HepG2 (cell line): ENCODE measurements around the gene TCFL5. TPM values are rescaled to one million over a fixed set of nuclear protein-coding genes. Genes with fewer than 3 reads are reported as not detected.

Experiments used
- AHDC1 ChIP-seq: sonication (generic); formaldehyde crosslinking; IDR thresholded peaks from 2 replicates; pipeline ENCODE4 v1.5.1; 2020; ENCODE audit warnings: mild to moderate bottlenecking, missing genetic modification reagents, borderline replicate concordance
- FLYWCH1 ChIP-seq: sonication (generic); formaldehyde crosslinking; IDR thresholded peaks from 2 replicates; pipeline ENCODE4 v1.8.1; 2023; ENCODE audit warnings: mild to moderate bottlenecking, missing genetic modification reagents
- GLMP ChIP-seq: sonication (generic); formaldehyde crosslinking; IDR thresholded peaks from 2 replicates; pipeline ENCODE4 v1.9.0; 2021; ENCODE audit warnings: missing genetic modification reagents, mild to moderate bottlenecking, borderline replicate concordance
- HNRNPLL ChIP-seq: fragments of 200-400 bp; formaldehyde crosslinking; IDR thresholded peaks from 2 replicates; pipeline ENCODE4 v1.6.1; 2017; ENCODE audit warnings: mild to moderate bottlenecking, low read depth, low read length; ENCODE audit not compliant: poor library complexity, severe bottlenecking
- IRF9 ChIP-seq: sonication (generic); formaldehyde crosslinking; IDR thresholded peaks from 2 replicates; pipeline ENCODE4 v1.8.0; 2022; ENCODE audit warnings: missing genetic modification reagents, mild to moderate bottlenecking, borderline replicate concordance
- MYPOP ChIP-seq: sonication (generic); formaldehyde crosslinking; IDR thresholded peaks from 2 replicates; pipeline ENCODE4 v1.8.1; 2023; ENCODE audit warnings: mild to moderate bottlenecking, moderate library complexity, missing genetic modification reagents
- TBX2 ChIP-seq: sonication (generic); formaldehyde crosslinking; IDR thresholded peaks from 2 replicates; pipeline ENCODE4 v1.5.0; 2020; ENCODE audit warnings: missing genetic modification reagents, mild to moderate bottlenecking, borderline replicate concordance
- XRCC5 ChIP-seq: fragments of 200-400 bp; formaldehyde crosslinking; optimal IDR thresholded peaks from 2 replicates; pipeline ENCODE3; 2017; ENCODE audit warnings: mild to moderate bottlenecking, low read length
- ZBTB44 ChIP-seq: sonication (generic); formaldehyde crosslinking; IDR thresholded peaks from 2 replicates; pipeline ENCODE4 v1.4.0; 2020; ENCODE audit warnings: missing genetic modification reagents
- ZC3H4 ChIP-seq: sonication (generic); formaldehyde crosslinking; IDR thresholded peaks from 2 replicates; pipeline ENCODE4 v1.4.0; 2020; ENCODE audit warnings: missing genetic modification reagents, borderline replicate concordance
- ZNF18 ChIP-seq: sonication (generic); formaldehyde crosslinking; IDR thresholded peaks from 2 replicates; pipeline ENCODE4 v1.8.0; 2022; ENCODE audit warnings: mild to moderate bottlenecking, missing genetic modification reagents; ENCODE audit not compliant: insufficient replicate concordance
- ZNF230 ChIP-seq: sonication (generic); formaldehyde crosslinking; IDR thresholded peaks from 2 replicates; pipeline ENCODE4 v1.4.0; 2020; ENCODE audit warnings: mild to moderate bottlenecking, missing genetic modification reagents
- polyA plus RNA-seq, 8 experiments: library from polyadenylated mRNA; depleted of rRNA in 3 of 8; stranded (reverse) in 7 of 8; unstranded in 1 of 8; fragments of >200 nt; fragmentation: Illumina TruSeq in 4 of 8; extraction: Trizol in 4 of 8; gene quantifications; 2 replicates each; pipeline versions ENCODE4 v1.2.1 to v1.2.3, GENCODE V29; 2011 to 2016; ENCODE audit warnings: low read depth in 4 of 8, missing spikeins in 1 of 8, mixed read lengths in 1 of 8; ENCODE audit not compliant: insufficient read depth in 1 of 8
- total RNA-seq, 5 experiments: library from RNA; depleted of rRNA; stranded (reverse); fragments of >200 nt; fragmentation: Illumina TruSeq; extraction: Trizol; gene quantifications; 2 replicates each; pipeline ENCODE4 v1.2.3, GENCODE V29; 2016; ENCODE audit warnings: low read depth in 1 of 5

TCFL5 gene
- total and polyA plus RNA-seq, 2 of the 13 experiments (the other 11 are each of a cell fraction or from before 2014, with no cell fraction given), result 14.8 to 20.0 TPM

- TF ChIP-seq AHDC1 (CRISPR knock-in tag) (peak; percentile 76; the same call in 1 of the 2 replicates), ZC3H4 (CRISPR knock-in tag) (no peak; the same call in 1 of the 2 replicates), ZBTB44 (CRISPR knock-in tag) (no peak), HNRNPLL (no peak), FLYWCH1 (CRISPR knock-in tag) (no peak), ZNF230 (CRISPR knock-in tag) (peak; percentile 67; the same call in 1 of the 2 replicates), ZNF18 (no peak), GLMP (CRISPR knock-in tag) (no peak), TBX2 (CRISPR knock-in tag) (peak; percentile 77; the same call in 1 of the 2 replicates), IRF9 (CRISPR knock-in tag) (peak; percentile 68), MYPOP (CRISPR knock-in tag) (peak; percentile 76; the same call in 1 of the 2 replicates), XRCC5 (peak; percentile 99)
Observed at GRCh38 chr20:62822788-62823651, 38.6 kb downstream of the TCFL5 start (continued).
